ENCODE data around the gene ACTN2. TPM values are rescaled to one million over a fixed set of nuclear protein-coding genes. Genes with fewer than 3 reads are reported as not detected.

ACTN2 gene
- total and polyA plus RNA-seq, 8 donors: 0.37 to 17.4 (median 1.9) TPM; not detected in 1

DNA sequence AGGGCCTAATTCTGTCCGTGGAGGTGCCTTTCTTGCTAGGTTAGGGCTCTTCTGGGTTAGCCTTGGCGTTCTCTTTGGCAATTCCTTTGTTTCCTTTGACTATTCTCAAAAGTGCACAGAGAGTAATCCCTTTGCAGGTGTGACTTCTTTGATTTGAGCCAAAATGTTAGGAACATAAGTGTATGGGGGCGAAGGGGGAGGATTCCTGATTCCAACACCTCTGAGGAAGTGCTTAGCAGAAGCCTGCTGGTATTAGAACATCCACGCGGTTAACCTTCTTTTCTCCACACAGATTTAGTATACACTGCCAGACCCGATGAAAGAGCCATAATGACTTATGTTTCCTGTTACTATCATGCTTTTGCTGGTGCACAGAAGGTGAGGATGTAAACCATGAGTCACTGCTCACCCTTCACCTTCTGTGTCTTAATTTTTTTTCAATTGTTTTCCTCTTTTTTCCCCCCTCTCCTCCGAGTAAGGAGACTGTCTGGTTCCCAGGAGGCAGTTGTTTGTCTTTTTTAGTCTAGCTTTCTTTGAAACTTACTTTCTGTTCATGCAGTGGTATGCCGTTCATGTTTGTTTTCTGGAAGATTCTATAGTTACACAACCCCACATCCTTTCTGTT, 48.0 kb downstream of the ACTN2 start:
- intact Hi-C loops (cut with DNase I; ENCODE audit: low total_unique reads): no loop called here
- DNase-seq: no peak

DNA sequence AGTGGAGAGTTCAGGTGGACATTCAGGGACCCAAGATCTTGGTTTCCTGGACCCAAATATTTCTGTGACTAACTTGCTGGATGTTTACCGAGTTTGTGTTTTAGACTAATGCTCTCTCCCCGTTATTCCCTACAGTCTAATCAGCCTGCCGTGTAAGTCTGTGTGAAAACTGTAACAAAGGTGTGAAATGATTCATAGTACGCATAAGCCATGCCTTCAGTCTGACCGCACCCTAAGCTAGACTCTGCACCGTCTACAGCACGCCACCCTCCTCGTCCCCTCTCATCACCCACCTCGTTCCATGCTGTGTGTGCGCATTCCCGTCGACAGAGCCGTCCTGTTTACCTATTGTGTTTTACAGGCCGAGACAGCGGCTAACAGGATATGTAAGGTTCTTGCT, 50.5 kb downstream of the ACTN2 start:
- H3K4me1 ChIP-seq: no peaks in the 10 kb centered on the region
- 43 to 71% (median 56%) methylated on average over 15 of the region's 15 CpGs for WGBS, 5 donors
- TF ChIP-seq POLR2A (IDR thresholded peaks at IDR 0.05): no peak
- TF ChIP-seq, protein P1, sequence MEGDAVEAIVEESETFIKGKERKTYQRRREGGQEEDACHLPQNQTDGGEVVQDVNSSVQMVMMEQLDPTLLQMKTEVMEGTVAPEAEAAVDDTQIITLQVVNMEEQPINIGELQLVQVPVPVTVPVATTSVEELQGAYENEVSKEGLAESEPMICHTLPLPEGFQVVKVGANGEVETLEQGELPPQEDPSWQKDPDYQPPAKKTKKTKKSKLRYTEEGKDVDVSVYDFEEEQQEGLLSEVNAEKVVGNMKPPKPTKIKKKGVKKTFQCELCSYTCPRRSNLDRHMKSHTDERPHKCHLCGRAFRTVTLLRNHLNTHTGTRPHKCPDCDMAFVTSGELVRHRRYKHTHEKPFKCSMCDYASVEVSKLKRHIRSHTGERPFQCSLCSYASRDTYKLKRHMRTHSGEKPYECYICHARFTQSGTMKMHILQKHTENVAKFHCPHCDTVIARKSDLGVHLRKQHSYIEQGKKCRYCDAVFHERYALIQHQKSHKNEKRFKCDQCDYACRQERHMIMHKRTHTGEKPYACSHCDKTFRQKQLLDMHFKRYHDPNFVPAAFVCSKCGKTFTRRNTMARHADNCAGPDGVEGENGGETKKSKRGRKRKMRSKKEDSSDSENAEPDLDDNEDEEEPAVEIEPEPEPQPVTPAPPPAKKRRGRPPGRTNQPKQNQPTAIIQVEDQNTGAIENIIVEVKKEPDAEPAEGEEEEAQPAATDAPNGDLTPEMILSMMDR (IDR thresholded peaks at IDR 0.05): no peak
- TF ChIP-seq POLR2AphosphoS5 (IDR thresholded peaks at IDR 0.05): no peak
- TF ChIP-seq EP300 (IDR thresholded peaks at IDR 0.05): no peak
- no peaks in the 10 kb centered on the region for H3K9me3 ChIP-seq
- no peak overlapping the region for H3K4me3 ChIP-seq
- H3K27ac ChIP-seq: no peak overlapping the region
- intact Hi-C loops (cut with DNase I; ENCODE audit: low total_unique reads): no loop called here
- no peaks in the 10 kb centered on the region for H3K27me3 ChIP-seq
- DNase-seq: peak in 1 of 2 donors; percentile 49
- peaks cover 0 to 18% (median 0%) of the 10 kb centered on the region in 4 donors for H3K36me3 ChIP-seq

More for the DNA sequence above, 48.0 kb downstream of the ACTN2 start:
- no peak overlapping the region for H3K27ac ChIP-seq
- H3K4me1 ChIP-seq: no peaks in the 10 kb centered on the region
- H3K4me3 ChIP-seq: no peak overlapping the region
- TF ChIP-seq POLR2AphosphoS5 (IDR thresholded peaks at IDR 0.05): no peak
- TF ChIP-seq, protein P1 (IDR thresholded peaks at IDR 0.05): no peak
- TF ChIP-seq POLR2A (IDR thresholded peaks at IDR 0.05): no peak
- no peak for TF ChIP-seq EP300 (IDR thresholded peaks at IDR 0.05)
- WGBS, 5 donors: 53 to 64% (median 64%) methylated on average over 8 of the region's 8 CpGs
- no peaks in the 10 kb centered on the region for H3K27me3 ChIP-seq
- peaks cover 0 to 11% (median 0%) of the 10 kb centered on the region in 4 donors for H3K36me3 ChIP-seq
- H3K9me3 ChIP-seq: no peaks in the 10 kb centered on the region

DNA sequence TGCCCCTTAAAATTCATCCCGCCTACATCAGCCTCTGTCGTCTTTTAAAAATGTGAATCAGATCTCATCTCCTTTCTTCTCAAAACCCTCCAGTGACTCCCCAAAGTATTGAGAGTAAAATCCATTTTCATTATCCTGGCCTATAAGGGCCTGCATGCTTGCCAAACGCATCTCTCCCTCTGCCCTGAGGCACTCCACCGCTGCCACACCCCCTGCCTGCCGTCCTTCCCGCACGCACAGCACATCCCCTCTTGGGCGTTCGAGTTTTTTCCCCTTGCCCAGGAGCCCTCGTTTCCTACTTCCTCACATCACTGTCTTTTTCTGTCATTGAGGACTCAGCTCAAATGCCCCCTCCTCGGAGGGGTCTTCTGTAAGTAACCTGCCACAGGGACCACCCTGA, 55.5 kb downstream of the ACTN2 start:
- DNase-seq: no peak
- Histone ChIP-seq H3K27ac (no peak overlapping the region), H3K4me3 (no peak overlapping the region), H3K36me3 (peaks cover 0 to 31% (median 2%) of the 10 kb centered on the region in 4 donors), H3K27me3 (no peaks in the 10 kb centered on the region), H3K9me3 (no peaks in the 10 kb centered on the region), H3K4me1 (no peaks in the 10 kb centered on the region)
- 69 to 78% (median 76%) methylated on average over 11 of the region's 11 CpGs for WGBS, 5 donors
- intact Hi-C loops (cut with DNase I; ENCODE audit: low total_unique reads): no loop called here
- TF ChIP-seq POLR2AphosphoS5 (IDR thresholded peaks at IDR 0.05) (no peak), POLR2A (IDR thresholded peaks at IDR 0.05) (no peak), EP300 (IDR thresholded peaks at IDR 0.05) (no peak)
- TF ChIP-seq, protein P1 (IDR thresholded peaks at IDR 0.05): no peak

DNA sequence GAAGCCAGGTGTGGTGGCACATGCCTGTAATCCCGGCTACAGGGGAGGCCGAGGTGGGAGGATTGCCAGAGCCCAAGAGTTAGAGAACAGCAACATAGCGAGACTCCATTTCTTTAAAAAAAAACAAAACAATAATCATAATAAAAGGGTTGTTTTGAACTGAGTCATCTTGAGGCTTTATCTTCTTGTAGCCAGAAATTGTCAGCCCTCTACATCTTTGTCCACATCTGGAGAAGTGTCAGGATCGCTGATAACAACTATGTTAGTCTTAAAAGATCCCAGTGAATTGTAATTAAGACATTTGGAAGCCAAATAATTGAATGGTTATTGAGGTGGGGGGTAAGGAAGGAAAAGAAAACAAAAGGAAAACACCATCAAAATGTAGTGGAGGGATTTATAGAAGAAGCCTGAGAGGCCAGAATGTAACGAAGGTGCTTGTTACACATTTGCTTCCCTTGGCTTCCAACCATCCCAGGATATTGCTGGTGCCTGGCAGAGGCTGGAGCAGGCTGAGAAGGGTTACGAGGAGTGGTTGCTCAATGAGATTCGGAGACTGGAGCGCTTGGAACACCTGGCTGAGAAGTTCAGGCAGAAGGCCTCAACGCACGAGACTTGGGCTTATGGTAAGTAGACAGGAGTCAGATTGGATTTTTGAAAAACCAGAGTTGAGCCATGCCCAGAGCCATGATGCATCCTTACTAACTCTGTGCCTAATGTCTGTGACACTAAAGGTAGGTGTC, 56.3 kb downstream of the ACTN2 start:
- no peaks in the 10 kb centered on the region for H3K4me1 ChIP-seq
- 85 to 93% (median 91%) methylated on average over 10 of the region's 10 CpGs for WGBS, 5 donors
- H3K27ac ChIP-seq: no peak overlapping the region
- intact Hi-C loops (cut with DNase I; ENCODE audit: low total_unique reads): no loop called here
- no peak for DNase-seq
- peaks cover 0 to 23% (median 2%) of the 10 kb centered on the region in 4 donors for H3K36me3 ChIP-seq
- no peak overlapping the region for H3K4me3 ChIP-seq
- no peaks in the 10 kb centered on the region for H3K27me3 ChIP-seq
- no peaks in the 10 kb centered on the region for H3K9me3 ChIP-seq
- no peak for TF ChIP-seq EP300 (IDR thresholded peaks at IDR 0.05)
- no peak for TF ChIP-seq POLR2AphosphoS5 (IDR thresholded peaks at IDR 0.05)
- TF ChIP-seq, protein P1 (IDR thresholded peaks at IDR 0.05): no peak
- TF ChIP-seq POLR2A (IDR thresholded peaks at IDR 0.05): no peak
